Activated CD4-positive, CD25-positive, alpha-beta regulatory T cell treated with anti-CD3 and anti-CD28 coated beads, Interleukin-2, amount 50 U/mL, for 24 hours (primary cell): ENCODE results near the gene NUP188.

Experiments
- ATAC-seq, 2 donors: fragments of 150-1000 bp; cut with Tn5 transposase; one replicate each; pipeline ENCODE4 v1.10.0; 2021; ENCODE audit warnings: mild to moderate bottlenecking in 1 of 2, moderate library complexity in 1 of 2

NUP188 gene

DNA sequence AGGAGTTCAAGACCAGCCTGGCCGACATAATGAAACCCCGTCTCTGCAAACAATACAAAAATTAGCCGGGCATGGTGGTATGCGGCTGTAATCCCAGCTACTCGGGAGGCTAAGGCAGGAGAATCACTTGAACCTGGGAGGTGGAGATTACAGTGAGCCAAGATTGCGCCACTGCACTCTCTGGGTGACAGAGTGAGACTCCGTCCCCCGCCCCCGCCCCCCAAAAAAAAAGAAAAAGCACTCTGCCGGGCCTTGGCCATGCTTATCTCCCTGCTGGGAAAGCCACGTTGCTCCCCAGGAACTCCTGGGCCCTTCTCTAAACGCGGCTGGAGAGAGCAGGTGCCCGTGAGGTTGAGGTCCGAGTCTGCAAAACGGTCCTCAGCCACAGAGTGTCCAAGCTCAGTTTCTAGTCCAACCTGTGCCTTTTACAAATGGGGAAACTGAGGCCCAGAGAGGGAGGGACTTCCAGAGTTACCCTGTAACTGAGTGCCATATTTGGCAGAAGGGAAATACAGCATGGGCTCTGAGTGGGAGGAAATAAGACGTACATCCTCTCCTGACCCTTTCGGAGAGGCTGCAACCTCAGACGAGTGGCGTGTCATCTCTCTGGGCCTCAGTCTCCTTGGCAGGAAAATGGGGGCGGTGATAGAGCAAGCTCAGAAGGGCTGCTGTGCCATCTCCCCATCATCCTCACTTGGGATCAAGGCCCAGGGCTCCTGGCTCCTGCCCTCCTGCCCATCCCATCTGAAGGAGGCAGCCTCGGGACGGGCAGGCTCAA is 33.3 kb upstream of the NUP188 start:
- ATAC-seq: peak in 1 of 2 donors; percentile 36

DNA sequence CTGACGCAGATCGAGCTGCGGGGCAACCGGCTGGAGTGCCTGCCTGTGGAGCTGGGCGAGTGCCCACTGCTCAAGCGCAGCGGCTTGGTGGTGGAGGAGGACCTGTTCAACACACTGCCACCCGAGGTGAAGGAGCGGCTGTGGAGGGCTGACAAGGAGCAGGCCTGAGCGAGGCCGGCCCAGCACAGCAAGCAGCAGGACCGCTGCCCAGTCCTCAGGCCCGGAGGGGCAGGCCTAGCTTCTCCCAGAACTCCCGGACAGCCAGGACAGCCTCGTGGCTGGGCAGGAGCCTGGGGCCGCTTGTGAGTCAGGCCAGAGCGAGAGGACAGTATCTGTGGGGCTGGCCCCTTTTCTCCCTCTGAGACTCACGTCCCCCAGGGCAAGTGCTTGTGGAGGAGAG is 31.3 kb upstream of the NUP188 start:
- no peak for ATAC-seq

DNA sequence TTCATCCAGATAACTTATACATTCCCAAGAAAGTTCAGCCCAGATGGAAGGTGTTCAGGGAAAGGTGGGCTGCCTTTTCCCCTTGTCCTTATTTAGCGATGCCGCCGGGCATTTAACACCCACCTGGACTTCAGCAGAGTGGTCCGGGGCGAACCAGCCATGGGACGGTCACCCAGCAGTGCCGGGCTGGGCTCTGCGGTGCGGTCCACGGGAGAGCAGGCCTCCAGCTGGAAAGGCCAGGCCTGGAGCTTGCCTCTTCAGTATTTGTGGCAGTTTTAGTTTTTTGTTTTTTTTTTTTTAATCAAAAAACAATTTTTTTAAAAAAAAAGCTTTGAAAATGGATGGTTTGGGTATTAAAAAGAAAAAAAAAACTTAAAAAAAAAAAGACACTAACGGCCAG is 30.8 kb upstream of the NUP188 start:
- no peak for ATAC-seq

DNA sequence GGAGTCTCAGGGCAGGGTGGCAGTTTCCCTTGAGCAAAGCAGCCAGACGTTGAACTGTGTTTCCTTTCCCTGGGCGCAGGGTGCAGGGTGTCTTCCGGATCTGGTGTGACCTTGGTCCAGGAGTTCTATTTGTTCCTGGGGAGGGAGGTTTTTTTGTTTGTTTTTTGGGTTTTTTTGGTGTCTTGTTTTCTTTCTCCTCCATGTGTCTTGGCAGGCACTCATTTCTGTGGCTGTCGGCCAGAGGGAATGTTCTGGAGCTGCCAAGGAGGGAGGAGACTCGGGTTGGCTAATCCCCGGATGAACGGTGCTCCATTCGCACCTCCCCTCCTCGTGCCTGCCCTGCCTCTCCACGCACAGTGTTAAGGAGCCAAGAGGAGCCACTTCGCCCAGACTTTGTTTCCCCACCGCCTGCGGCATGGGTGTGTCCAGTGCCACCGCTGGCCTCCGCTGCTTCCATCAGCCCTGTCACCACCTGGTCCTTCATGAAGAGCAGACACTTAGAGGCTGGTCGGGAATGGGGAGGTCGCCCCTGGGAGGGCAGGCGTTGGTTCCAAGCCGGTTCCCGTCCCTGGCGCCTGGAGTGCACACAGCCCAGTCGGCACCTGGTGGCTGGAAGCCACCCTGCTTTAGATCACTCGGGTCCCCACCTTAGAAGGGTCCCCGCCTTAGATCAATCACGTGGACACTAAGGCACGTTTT is 30.2 kb upstream of the NUP188 start:
- ATAC-seq: no peak

DNA sequence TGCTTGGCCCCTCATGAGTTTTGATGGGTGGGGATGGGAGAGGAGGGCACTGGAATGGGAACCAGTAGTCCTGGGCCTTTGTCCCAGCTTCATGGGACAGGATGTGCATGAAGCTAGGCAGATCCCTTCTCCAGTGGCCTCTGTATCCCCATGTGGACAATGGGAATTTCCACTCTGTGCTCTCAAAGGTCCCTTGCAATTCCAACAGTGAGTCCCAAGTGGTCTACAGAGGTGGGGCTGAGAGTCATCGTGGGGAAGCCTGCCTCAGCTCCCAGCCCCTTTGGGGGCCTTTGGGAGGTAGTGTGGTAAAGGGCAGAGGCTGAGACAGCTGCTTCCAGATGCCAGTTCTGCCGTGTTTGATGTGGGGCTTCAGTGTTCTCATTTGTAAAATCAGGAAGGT is 28.6 kb upstream of the NUP188 start:
- ATAC-seq: no peak

DNA sequence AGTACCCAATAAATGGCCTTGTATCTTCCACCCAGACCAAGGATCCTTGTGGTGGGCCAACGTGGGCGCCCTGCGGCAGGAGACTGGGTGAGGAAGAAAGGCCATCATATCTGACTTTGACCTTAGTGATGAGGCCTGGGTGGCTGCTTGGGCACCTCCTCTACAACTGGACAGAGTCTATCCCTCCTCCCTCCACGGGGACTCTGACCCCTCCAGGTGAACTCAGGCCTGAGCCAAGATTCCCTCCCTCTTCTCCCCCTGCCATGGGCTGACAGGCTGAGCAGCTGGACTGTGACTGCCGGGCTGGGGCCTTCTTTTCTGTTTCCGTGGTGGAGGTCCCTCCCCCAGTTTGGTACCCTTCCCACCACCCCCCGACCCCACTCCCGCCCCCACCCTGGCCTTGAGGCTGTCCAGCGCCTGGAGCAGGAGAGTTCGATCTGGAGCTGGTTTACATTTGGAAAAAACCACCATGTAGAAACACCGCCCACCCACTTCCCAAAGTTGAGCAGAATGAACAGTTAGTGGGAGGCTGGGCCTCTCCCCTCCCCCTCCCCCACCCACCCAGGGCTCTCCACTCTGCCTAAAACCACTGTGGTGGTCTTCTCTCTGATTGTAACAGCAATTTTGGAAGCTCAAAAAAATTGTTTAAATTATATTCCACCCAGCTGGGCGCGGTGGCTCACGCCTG is 28.0 kb upstream of the NUP188 start:
- no peak for ATAC-seq

DNA sequence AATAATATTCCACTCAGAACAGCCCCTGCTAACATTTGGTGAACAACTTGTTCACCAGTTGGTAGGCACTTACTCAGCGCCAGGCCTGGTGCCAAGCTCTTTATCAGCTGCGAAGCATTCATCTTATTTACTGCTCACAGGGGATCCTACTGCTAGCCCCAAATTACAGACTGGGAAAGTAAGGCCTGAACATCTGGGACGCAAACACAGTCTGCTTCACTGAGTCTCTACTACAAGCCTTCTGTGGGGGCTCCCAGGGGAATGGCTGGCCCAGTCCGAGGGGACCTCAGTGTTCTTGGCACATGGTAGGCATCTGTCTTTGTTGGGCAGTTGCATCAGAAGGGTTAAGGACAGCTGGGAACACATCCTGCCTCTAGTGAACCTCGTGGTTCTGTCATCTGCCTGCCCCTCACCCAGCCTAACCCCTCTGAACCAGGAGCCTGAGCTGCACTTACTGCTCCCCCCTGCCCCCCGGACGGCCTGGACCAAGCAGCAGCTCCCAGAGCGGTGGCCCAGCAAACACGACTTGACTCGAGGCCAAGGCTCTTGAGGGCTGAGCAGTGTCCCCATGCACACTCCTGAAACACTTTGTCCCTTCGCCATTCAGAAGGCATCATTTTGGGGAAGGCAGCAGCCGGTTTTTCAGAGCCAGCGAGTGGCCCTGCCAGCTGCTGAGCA is 27.0 kb upstream of the NUP188 start, which contains the start of gene PHYHD1:
Gene PHYHD1, plus strand, starts transcription at position 602 of the 678 bp plus-strand sequence. CDS start 1,342 bp downstream, outside the sequence.
- no peak for ATAC-seq

DNA sequence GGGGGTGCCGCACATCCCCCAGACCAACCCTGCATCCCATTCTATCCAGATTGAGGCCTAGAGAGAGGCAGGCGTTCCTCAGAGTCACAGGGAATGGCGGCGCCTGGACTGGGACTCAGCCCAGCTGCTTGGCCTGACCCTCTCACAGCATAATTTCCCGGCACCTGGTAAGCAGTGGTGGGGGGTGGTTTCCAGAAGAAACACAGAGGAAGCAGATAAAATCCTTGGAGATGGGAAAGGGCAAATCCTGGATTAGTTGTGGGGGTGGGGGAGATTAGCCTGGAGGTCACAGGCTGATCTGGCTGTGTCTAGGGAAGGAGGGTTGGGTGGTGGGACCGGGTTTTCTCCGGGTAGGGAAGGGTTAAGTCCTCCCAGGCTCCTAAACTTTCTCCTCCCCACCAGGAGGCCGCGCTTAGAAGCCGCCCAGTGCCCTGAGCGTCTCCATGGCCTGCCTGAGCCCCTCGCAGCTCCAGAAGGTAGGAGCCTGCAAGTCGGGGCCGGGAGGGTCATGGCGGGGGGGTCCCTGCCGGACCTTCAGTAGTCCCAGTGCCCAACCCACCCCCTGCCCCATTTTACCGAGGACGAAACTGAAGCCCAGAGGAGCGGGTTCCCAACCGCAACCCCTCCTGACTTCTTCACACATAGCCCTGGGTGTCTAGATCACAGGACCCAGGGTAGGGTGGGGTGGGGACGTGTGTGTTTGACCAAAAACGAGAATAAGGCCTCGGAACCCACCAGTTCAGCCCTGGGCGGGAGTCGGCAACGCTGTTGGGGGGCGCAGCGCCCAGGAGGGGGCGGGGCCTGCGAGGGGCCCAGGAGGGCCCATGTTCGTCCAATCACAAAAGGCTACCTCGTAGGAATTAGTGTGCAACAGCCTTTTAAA is 25.4 kb upstream of the NUP188 start:
- no peak for ATAC-seq

DNA sequence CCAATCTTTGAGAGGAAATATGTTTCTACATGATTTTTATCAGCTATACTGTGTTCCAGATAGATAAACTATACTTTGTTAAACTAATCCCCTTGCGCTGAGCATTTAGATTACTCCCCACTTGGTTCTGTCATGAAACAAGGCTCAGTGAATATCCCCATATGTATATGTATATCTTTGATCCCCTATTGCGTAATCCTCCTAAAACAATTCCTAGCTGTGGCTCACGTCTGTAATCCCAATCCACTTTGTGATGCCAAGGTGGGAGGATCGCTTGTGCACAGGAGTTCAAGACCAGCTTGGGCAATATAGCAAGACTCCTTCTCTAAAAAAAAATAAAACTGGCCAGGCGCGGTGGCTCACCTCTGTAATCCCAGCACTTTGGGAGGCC is 24.0 kb upstream of the NUP188 start:
- ATAC-seq: no peak

DNA sequence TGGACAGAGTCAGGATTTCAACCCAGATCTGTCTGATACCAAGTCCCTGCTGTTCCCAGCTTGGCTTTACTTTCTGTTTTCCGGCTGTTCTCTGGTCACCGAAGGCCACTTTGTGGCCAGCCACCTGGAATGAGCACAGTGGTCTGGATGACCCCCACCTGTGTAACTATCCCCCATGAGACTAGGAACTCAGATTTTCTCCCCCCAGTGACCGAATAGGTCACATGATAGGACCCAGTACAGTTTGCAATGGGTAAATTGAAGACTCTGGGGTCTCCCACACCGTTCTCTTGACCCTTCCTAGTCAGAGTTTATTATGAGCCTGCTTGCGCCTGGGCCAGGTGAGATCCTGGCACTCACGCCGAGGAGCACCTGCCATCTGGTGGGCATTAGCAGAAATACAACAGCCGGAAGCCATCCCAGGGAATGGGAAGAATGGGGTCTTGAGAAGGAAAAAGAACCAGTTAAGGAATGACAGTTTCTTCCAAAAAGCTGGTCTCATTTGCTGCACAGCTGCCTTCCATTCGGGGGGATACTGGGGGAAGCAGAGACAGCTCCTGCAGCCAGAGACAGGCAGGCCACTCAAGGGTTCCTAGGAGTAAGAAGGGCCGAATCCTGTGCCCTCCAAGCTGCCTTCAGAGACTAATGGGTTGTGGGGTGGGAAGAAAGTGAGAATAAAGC is 19.6 kb upstream of the NUP188 start:
- peak; percentile 63 to 68 for ATAC-seq

DNA sequence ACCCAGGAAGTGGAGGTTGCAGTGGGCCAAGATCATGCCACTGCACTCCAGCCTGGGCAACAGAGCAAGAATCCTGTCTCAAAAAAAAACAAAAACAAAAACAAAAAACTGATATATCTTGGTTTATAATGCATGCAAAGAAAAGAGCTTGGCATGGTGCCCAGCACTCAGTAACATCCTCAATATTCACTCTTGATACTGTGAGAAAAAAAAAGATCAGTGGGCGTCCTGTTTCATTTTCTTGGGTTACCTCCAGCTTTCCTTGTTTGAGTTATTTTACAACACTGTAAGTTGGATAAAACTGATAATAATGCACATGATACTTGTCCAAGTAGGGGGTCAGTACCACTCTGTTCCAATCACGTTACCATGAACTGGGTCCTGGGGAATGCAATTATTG is 18.9 kb upstream of the NUP188 start:
- ATAC-seq: no peak

DNA sequence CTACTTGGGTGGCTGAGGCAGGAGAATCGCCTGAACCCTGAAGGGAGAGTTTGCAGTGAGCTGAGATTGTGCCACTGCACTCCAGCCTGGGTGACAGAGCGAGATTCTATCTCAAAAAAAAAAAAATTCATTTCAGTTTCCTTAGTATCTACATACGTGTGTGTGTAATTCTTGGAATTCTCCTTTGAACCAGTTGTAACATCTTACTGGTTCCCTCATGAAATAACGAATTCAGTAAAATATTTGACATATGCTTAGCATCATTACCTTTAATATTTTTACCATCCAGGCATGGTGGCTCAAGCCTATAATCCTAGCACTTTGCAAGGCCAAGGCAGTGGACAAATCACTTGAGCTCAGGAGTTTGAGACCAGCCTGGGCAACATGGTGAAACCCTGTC is 17.9 kb upstream of the NUP188 start:
- ATAC-seq: no peak

DNA sequence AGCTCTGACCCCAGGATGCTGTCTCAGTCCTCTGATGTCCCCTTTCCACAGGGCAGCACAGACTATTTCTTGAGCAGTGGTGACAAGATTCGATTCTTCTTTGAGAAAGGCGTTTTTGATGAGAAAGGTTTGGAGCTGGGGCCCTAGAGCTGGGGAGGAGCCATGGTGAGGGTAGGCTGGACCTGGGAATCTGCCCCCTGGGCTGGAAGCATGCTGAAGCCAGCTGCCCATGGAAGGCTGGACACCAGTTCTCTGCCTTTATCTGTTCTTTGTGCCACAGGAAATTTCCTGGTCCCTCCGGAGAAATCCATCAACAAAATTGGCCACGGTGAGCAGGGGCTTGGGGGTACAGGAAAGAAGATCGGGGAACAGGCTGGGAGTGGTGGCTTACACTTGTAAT is 13.8 kb upstream of the NUP188 start:
- ATAC-seq: no peak

DNA sequence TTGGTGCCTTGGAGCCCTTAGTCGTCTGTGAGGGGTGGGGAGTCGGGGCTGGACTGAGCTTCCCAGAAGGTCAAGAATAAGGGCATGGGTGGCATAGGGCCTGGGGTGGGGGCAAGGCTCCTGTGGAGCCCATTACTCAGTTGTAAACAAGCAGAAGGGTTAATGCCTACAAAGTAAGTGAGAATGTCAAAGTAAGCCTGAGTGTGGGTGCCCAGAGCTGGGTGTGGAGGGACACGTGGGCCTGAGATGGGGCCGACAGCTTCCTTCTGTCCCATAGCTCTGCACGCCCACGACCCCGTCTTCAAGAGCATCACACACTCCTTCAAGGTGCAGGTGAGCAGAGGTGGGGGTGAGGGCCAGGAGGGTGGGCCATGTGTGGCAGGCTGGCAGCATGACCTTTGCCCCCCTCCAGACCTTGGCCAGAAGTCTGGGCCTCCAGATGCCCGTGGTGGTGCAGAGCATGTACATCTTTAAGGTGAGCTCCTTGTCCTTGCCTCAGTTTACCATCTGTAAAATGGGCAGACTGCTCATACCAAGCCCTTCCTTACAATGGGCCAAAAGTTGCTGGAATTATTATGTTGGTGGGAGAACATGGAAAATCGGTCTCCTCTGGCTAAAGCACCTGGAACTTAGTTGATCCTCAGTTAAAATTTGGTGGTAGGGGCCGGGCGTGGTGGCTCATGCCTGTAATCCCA is 11.2 kb upstream of the NUP188 start:
- ATAC-seq: no peak

DNA sequence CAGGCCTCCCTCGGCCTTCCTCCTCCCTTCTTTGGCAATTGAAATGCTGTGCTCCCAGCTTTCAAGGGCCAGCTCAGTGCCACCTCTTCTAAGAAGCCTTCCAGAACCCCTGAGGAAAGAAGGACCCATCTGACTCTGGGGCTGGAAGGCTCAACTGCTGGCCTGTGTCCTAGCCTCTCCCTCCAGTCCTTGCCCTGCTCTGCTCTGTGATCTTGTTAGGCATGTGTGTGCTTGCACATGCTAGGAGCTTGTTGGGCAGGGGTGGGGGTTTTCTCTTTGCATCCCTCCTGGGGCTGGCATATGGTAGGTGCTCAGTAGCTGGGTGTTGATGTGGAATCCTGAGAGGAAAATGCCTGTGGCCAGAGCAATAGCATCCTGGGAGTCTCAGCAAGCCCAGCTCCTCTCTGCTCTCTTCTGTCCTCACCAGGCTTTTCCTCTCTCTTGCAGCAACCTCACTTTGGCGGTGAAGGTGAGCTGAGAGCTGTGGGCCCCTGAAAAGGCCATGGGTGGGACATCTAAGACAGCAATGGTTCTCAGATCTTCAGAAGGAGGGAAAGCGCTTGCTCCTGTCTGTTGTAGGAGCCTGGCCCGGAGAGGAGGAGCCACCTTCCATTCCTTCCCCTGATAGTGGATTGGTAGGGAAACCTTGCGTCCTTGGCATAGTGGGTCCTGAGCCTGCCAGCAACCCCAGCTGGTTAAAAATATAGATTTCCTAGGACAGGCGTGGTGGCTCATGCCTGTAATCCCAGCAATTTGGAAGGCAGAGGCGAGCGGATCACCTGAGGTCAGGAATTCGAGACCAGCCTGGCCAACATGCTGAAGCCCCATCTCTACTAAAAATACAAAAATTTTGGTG is 10.0 kb upstream of the NUP188 start:
- no peak for ATAC-seq

DNA sequence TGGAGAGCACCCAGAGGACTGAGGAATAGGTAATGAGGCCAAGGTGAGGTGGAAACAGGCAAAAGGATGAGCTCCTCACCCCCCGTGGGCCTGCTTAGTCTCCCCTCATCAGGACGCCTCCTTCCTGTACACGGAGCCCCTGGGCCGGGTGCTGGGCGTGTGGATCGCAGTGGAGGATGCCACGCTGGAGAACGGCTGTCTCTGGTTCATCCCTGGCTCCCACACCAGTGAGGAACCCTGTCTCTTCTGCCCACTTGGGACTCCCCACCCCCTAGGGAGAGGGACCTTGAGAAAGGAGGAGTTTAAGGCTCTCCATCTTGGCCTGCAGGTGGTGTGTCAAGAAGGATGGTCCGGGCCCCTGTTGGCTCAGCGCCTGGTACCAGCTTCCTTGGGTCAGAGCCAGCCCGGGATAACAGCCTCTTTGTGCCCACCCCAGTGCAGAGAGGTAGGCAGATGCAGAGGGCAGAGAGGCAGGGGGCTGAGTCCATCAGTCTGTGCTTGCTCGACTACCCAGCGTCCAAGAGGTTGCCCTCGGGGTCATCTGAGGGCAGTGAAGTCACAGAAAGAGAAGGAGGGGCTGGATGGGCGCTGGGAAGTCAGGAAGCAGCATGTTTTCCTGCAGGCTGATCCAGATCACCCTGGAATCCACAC is 7.1 kb upstream of the NUP188 start:
- ATAC-seq: no peak

DNA sequence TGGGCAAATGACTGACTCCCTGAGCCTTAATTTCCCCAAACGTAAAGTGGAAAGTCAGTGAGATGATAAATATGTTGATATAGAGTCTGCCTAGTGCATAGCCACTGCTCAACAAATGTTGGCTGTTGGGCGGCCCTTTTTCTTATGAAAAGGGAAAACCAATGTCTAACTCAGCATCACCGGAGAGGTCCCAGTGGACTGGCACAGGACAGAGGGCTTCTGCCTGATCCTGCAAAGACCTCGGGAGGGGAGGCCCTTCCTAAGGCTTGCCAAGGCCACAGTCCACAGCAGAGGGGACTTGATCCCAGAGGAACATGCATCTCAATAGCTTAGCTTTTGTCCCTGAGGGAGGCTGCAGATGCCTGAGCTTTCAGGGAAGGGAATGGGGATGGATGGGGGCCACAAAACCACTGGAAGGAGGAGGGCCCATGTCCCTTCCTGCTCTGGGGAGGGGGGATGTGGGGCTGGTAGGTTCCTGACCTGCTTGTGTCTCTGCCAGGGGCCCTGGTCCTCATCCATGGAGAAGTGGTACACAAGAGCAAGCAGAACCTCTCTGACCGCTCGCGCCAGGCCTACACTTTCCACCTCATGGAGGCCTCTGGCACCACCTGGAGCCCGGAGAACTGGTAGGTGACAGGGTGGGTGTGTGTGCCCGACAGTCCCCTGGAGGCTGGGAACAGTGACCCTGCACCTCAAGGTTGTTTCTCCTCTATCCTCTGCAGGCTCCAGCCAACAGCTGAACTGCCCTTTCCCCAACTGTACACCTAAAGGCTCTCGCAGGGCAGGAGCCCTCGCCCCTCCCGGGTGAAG is 6.3 kb upstream of the NUP188 start:
- no peak for ATAC-seq

DNA sequence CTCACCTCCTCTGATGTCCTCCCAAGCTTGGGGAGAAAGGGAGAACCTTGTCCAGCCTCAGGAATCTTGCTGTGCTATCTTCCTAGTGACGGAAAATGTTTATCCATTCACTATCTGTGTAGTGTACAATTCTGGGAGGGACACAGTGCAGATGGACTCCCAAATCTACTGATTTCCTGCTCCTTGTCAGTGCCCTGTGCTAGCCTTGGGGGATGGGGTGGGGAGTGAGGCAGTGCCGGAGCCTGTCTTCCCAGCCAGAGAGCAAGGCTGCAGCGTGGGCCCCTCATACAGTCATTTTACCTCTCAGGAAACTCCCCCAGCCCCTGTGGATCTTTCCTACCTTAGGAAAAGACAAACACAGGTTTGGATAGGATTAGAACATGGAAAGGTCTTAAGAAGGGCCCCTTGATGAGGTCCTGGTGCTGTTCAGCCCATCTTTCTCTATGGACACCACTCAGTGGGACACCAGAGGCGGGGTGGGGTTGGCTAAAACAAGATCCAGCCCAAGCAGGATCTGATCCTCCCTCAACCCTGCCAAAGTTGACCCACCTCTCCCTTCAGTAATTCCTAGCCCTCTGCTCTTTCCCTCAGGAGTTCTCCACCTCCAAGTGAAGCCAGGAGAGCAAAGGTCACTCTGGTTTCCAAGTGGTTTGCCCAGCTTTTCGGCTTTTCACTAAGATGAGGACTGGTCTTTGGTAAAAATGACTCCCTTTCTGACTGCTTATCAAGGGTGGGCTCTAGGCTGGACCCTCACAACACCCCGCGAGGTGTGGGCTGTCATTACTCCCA is 3.5 kb upstream of the NUP188 start:
- ATAC-seq: no peak
